ENCODE results near the gene PAQR9.
A peak's percentile ranks its signal among the peaks of the same experiment; 100 is the strongest.

PAQR9 gene

DNA sequence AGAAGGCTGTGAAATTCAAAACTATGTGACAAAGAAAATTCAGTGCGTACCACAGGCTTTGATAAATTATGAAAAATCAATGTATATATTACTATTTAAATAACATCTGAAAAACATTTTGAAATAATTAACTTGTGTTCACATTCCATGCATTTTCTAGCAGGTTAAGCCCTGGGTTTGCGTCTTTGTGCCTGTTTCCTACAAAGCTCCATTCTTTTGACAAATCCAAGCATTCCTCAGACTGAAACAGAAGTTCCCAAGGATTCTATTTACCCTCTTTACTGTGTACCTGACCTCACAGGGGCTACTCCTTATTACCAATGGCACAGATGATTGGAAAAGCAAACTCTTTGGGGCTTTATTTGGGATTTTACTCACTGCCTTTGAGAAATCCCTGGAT, 1.9 kb downstream of the PAQR9 start:
- intact Hi-C loops (cut with DNase I), result no loop called here
- DNase-seq, result no peak

DNA sequence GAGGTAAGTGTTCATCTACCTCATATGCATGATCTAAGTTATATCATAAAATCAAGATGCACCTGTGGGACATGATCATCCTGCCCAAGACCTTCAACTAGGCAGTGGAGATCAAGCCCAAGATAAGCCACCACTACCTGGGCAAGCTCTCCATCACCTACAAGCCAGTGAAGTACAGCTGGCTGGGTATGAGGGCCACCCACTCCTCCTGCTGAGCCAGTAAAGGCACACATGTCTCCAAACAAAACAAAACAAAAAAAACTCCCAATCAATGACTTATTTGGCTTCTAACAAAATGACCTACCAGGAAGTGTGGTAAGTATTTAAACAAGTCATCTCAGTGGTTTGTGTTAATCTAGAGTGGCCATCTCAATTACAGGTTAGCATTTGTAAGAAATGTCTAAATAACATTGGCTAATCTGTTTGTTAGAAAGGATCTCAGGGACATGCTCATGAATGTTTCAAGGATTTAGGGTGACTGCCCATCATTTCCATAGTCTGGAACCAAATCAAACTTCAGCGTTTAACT, 3.1 kb downstream of the PAQR9 start:
- intact Hi-C loops (cut with DNase I), result no loop called here
- DNase-seq, result no peak

DNA sequence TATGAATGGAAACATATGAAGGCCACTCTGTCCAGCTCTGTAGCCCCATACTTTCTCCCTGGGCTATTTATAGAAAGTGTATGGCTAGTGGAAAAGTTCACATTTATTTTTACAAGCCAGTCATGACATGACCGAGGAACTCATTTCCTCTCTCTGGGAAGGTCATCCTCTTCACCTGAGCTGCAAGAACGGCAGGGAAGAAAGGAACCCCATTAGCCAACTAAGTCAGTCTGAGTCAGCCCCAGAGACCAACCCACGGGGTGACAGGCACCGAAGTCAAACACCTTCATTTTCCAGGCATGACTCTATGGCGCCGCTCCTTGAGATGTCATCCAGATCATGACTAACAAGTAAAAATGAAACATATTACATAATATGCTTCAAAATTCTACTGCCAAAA, 4.8 kb downstream of the PAQR9 start:
- intact Hi-C loops (cut with DNase I), result no loop called here
- DNase-seq, result peak; percentile 28 to 92 (median 73)

DNA sequence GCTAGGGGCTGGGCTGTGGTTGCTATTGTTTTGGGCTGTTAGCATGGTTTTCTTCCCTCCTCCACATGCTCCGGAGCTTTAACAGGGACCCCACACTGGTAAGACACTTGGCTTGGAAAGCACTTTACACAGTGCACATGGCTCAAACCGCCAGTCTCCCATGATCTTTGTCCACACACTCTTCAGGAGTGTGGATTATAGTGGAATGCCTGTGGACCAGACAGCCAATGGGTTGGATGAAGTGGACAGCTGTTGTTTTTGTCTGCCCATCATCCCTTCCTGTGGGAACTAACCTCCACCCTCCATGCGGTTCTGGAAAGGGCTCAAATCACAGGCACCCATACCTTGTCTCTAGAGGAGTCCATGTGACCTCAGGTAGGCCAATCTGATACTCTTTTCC, 10.0 kb downstream of the PAQR9 start:
- no peak for DNase-seq
- intact Hi-C loops (cut with DNase I), result no loop called here

DNA sequence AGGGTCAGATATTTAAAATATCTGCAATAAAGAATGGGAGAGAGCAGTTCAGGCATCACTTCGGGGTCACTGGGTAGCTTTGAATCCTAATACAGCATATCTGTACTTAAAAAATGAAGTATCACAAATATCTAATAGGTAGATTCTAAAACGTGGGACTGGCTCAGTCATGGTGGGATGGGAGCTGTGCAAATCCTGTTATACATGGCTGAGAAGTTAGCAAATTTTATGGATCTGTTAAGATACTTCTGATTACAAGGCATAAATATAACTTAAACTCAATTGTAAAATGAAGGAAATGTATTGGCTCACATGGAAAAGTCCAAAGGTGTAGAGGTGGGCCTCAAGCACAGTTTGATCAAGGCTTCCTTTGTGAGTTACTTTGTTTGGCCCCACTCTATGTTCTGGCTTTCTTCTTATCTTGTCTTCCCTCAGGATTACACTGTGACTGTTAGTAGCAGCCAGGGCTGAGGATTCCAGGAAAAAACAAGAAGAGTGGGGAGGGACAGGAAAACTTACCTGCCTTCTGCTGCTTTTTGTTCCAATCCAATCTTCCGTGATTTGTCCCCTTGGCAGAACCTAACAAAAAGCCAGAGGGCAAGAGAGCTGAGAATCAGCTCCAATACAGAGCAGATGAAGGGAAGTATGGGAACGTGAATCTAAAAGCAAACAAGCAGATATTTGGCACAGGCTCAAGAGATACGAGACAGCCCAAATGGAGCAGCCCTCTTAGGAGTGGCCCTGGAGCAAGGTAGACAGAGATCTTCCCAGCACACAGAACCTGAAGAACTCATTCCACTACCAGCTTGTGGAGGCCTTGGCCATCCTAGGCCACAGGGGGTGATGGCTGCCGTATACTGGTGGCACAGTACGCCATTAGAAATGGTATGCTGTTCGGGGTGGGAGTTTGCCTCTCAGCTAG, 10.9 kb downstream of the PAQR9 start:
- intact Hi-C loops (cut with DNase I), result no loop called here

DNA sequence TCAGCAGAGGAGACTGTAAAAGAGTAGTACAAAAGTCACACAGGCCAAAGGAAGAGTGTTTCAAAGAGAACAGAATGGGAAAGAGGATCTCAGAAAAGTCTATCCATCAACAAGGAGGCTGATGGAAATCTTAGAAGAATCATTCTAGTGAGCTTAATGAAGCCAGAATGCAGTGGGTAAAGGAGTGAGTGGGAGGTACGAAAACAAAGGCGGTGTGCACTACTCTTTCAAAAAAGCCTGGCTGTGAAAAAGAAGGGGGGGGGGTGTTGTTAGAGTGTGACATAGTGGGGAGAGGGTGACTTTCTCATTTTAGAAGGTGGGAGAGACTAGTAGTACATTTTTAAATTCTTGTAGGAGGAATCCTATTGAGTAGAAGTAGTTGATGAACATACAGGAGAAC, 11.7 kb downstream of the PAQR9 start:
- intact Hi-C loops (cut with DNase I), result no loop called here
- no peak for DNase-seq

More for the DNA sequence above, 10.9 kb downstream of the PAQR9 start:
- DNase-seq, result no peak

DNA sequence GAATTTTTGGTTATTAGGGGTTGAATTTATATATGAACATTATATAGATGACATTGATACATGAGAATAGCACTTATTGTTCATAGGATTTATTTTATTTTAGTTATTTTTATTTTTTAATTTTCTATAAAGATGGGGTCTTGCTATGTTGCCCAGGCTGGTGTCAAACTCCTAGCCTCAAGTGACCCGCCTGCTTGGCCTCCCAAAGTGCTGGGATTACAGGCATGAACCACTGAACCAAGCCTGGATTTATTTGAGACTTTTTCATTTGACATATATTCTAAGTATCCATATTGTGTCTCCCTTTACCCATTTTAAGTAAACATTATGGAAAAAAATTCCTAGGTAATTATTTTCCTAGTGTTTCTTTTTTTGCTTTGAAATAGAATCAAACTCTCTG, 12.5 kb downstream of the PAQR9 start:
- intact Hi-C loops (cut with DNase I), result no loop called here

DNA sequence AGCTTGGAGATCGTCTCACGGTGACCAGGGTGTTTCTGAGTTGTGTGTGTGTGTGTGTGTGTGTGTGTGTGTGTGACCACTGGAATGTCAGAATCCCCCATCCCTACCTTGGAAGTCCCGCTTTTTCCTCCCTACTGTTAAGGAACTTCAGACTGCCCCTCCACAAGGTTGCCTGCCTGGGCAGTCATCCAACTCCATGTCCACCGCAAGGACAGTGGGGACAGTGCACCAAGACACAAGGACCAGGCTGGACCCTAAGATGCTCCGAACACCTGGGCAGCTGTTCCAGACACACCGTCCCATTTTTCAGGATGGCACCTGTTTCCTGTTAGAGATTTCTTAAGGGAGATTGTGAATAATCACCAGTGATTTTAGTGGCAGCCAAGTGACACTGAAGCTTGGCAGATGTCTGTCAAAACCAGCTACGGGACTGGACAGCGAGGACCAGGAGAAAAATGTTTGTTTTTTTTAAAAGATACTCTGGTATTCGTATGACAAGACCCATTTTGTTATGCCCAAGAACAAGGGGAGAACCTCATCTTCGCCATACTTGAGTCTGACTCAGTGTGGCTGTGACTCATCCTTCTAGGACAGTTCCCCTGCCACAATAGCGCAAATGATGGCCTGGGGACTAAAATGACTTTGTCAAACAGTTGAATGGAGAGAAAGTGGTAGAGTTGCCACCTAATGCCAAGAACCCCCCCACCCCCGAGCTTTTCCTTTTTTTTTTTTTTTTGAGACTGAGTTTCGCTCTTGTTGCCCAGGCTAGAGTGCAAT, 15.5 kb downstream of the PAQR9 start:
- no peak for DNase-seq
- intact Hi-C loops (cut with DNase I), result no loop called here

More for the DNA sequence above, 12.5 kb downstream of the PAQR9 start:
- no peak for DNase-seq

DNA sequence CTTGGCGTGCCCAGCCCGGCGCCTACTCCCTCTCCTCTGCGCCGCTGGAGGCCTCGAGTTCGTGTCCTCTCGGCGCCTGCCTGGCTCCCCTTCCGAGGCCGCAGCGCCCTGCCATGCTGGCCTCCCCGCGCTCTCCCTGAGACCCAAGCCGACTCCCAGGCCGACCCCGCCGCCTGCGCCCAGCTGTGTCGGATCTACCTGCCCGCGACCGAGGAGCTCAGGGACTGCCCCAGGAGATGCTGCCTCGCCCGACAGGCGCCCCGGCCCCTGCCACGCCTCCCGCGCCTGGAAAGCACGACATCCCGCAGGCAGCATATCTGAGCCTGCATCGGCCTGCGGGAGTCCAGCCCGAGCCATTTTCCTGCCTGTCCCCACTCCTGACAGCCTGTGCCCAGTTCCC, 16.1 kb downstream of the PAQR9 start:
- DNase-seq, result no peak

DNA sequence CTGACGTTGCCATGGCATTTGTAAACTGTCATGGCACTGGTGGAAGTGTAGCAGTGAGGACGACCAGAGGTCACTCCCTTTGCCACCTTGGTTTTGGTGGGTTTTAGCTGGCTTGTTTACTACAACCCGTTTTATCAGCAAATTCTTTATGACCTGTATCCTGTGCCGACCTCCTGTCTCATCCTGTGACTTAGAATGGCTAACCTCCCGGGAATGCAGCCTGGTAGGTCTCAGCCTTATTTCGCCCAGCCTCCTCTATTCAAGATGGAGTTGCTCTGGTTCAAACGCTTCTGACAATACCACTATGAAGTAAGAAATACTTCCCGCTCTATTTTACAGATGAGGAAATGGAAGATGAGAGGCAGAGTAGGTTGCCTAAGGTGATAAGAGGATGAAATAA, 16.6 kb downstream of the PAQR9 start:
- intact Hi-C loops (cut with DNase I), result no loop called here
- no peak for DNase-seq

More for the DNA sequence above, 16.1 kb downstream of the PAQR9 start:
- intact Hi-C loops (cut with DNase I), result no loop called here

DNA sequence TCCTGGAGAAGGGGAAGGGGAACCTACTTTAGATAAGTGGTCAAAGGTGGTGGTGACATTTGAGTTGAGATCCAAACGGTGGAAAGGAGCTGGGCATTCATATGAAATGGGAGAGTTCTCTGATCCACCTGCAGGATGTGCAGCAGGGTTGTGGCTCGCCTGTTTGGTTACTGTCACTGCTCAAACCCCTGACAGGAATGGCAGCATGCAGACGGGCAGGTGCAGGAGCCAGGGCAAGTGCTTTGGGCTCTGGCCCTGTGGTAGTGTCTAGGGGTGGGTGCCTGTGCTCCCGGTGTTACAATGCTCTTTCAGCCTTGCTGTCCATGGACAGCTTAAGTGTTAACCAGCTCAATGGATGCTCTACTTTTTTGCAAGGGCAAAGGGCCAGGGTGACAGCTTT, 18.5 kb downstream of the PAQR9 start:
- intact Hi-C loops (cut with DNase I), result no loop called here
- DNase-seq, result no peak

DNA sequence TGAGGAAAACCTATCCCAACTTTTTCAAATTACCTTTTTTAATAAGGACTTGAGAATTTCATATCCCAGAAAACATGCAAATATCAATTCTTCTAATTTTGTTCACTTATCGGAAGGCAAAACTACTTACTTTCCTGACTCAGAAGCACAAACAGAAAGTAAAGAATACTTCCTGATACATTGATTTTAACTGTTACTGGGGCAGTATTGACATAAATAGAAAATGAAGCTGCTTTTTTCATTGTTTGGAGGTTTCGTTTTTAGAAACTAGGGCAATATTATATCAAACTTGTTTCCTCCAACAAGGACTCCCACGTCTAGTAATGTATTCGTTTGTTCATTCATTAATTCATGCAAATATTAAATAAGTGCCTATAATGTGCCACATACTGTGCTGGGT, 19.1 kb downstream of the PAQR9 start:
- intact Hi-C loops (cut with DNase I), result no loop called here
- DNase-seq, result no peak

DNA sequence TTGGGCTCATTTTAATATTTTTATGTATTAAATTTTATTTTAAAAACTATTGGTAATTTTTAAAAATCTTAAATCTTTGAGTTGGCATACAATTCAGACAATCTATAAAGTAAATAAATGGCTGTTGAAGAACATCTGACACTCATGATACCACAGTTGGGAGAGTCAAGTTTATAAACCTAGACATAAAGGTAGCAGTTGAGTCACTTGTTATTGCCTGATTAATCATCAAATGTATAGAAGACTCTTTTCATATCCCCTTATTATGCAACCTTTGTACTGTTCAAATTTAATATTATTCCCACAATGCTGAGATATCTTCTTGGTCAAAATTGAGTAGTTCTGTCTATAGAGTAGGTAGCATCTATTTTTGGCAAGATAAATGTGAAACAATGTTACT, 19.6 kb downstream of the PAQR9 start:
- intact Hi-C loops (cut with DNase I), result no loop called here
- DNase-seq, result no peak

DNA sequence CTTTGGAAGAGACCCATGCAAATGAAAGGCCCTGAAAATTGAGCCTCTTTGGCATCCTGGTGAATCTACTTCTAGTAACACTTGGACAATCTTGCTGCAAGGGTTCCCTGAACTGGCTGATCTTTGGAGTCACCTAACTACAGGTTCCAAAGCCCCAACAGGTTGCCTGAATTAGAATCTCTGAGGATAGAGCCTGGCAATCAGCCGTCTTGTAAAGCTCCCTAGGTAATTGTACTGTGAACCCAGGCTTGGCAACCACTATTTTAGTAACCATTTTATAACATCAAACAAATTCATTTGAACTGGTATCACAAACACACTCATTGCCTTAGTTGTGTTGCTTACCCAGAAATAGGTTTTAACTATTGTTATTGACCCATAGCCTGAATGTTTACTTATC, 20.1 kb downstream of the PAQR9 start:
- intact Hi-C loops (cut with DNase I), result no loop called here

DNA sequence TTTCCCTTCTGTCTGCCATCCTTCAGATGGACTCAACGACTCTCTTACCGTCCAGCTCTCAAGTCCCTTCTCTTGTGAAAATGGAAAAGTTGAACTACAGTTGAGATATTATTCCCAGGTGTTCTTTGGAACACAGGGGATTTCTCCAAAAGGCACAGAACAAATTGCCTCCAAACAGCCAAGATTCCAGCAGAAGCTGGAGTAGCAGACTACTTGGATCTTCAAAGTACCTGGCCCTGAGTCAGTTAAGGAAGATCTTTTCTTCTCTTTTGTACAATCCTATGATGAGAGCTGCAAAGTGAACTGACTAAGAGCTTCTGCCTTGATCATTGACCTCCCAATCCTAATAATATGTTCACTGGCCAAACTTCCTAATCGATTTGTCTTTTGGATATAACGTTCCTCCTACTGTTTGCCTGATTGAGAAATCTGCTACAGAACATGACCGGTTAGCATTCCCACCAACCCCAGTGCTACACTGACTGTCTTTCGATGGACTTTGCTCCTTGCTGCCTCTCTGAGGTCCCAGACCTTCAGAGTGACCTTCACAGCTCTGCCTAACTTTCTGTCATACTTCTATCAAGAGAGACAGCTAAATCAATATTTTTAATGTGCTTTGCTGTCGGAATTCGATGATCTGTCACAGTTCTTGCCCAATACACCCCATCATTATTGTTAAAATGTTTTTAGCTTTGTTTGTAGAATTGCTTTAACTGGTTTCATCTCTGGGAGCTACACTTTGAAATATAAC, 21.9 kb downstream of the PAQR9 start:
- no peak for DNase-seq
- intact Hi-C loops (cut with DNase I), result no loop called here

More for the DNA sequence above, 20.1 kb downstream of the PAQR9 start:
- DNase-seq, result no peak

DNA sequence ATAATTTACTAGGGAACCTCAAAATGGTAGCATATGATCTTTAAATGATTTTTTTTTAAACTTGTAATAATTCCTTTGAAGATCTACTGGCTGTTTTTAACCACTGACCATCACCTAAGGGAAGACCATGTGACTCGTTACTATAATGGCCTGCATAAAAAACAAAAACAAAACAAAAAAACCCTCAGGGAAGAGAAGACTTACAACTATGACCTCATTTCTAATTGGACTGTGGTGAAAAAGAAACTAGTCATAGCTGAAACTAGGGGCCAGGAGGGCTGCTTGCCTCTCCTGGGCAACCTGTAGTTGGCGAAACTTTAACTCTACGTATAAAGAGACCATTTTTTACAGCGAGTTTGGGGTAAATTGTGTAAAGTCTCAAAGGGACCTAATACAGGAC, 23.0 kb downstream of the PAQR9 start:
- DNase-seq, result no peak
- intact Hi-C loops (cut with DNase I), result no loop called here

DNA sequence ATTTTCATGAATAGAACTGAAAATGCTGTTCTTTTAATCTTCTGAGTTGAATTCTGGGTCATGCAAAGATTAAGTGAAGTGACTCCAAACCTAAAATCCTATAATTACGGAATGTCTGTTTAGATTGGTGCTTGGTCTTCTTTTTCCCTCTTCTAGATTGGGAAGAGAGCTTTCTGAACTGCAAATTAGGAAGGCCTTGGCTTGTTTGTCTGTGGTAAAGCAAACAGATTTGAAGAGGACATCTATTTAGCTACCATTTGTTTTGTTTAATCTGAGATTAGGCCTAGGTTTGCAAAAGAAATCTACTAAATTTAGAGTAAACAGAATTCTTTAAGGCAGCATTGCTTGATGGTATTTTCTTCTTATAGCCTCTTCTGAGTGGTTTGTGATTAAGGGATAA, 23.5 kb downstream of the PAQR9 start:
- intact Hi-C loops (cut with DNase I), result no loop called here
- DNase-seq, result no peak

DNA sequence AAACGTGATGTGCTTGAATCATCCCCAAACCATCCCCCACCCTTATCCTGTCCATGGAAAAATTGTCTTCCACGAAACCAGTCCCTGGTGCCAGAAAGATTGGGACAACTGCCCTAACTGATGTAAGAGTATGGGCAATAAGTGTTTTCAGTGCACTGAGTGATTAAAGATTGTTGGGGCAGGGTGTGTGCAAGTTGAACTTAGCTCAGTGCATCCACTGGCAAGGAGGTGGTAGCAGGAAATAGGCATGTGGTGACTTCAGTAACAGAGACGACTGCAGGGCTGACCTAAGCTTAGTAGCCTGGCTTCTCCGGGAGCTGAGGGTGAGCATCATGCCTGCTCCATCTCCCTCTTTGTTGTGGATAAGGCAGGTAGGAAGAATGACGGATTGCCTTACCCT, 27.5 kb downstream of the PAQR9 start:
- intact Hi-C loops (cut with DNase I), result no loop called here
- DNase-seq, result no peak

DNA sequence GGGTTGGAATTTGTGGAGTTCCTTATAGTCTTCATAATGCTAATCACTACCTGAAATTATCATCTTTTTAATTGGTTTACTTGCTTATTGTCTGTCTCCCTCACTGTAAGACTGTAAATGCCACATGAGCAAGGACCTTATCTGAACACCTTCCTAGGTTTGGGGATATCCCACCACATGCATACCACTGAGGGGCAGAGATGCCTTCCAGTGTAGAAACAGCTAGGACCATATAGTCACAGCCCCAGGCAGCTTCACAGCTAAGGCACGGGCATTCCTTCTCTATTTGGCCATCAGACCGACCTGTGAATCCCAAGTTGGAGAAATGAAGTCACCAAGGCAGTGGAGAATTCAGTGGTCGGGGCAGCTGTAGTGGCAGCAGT, 28.6 kb downstream of the PAQR9 start:
- no peak for DNase-seq
- intact Hi-C loops (cut with DNase I), result no loop called here
